AG04449 (cell line): ENCODE results near the gene FRMPD1.

Experiments used
- CTCF ChIA-PET: fragments of 350-600 bp; formaldehyde crosslinking; extraction: SDS; loops from one replicate; lab custom pipeline; 2021; ENCODE audit warnings: antibody characterized with exemption; lab: Yijun Ruan, JAX
- POLR2A ChIA-PET: fragments of 400-600, 350-600 bp; formaldehyde crosslinking; extraction: SDS; loops from one replicate; lab custom pipeline; 2020; ENCODE audit warnings: antibody characterized with exemption, inconsistent platforms; lab: Yijun Ruan, JAX
- DNase-seq: peaks from one replicate; pipeline ENCODE4 v3.0.0-alpha.2; 2010; ENCODE audit warnings: low read depth, low spot score
- H3K4me3 ChIP-seq: 2 replicates; pipeline ENCODE4 v1.5.1; 2011; ENCODE audit warnings: low read depth, mild to moderate bottlenecking, control low read depth, low read length
- CTCF ChIP-seq: IDR thresholded peaks from one replicate; pipeline ENCODE4 v1.5.1; 2011; ENCODE audit warnings: mild to moderate bottlenecking, moderate library complexity, low read length, control low read depth, inconsistent platforms; ENCODE audit not compliant: insufficient read depth; ENCODE audit errors: missing control alignments

FRMPD1 gene

GRCh38 chr9:37645903-37646506 lies 4.7 kb upstream of the FRMPD1 start:
- no peak for DNase-seq
- no peak for TF ChIP-seq CTCF
- H3K4me3 ChIP-seq: no peak overlapping the region
- CTCF ChIA-PET: interaction anchor here (0.9 to 1.5 kb wide), 2 partner anchors 9 to 20 kb away, joined by 3 read pairs; no protein-coding TSS in a partner anchor
- POLR2A ChIA-PET: no interaction called here

GRCh38 chr9:37650299-37650872 lies 368 bp upstream of the FRMPD1 start:
- DNase-seq: no peak
- POLR2A ChIA-PET: no interaction called here
- CTCF ChIA-PET: interaction anchor here (1.5 kb wide), 1 partner anchor 11 kb away, joined by 5 read pairs; no protein-coding TSS in a partner anchor
- TF ChIP-seq CTCF: no peak
- no peak overlapping the region; the same call in 1 of the 2 replicates for H3K4me3 ChIP-seq

- no peak for TF ChIP-seq CTCF
- CTCF ChIA-PET: interaction anchor here (1.7 kb wide), 1 partner anchor 60 kb away, joined by 3 read pairs; no protein-coding TSS in a partner anchor
- DNase-seq: no peak
- H3K4me3 ChIP-seq: no peak overlapping the region
- POLR2A ChIA-PET: no interaction called here
Observed at GRCh38 chr9:37652261-37652660, 1.5 kb downstream of the FRMPD1 start.

- no peak for TF ChIP-seq CTCF
- ChIA-PET POLR2A (no interaction called here), CTCF (interaction anchor here (1.7 kb wide), 1 partner anchor 62 kb away, joined by 3 read pairs; no protein-coding TSS in a partner anchor)
- DNase-seq: no peak
- H3K4me3 ChIP-seq: no peak overlapping the region
Observed at GRCh38 chr9:37653385-37653784, 2.6 kb downstream of the FRMPD1 start.

- POLR2A ChIA-PET: no interaction called here
- DNase-seq: no peak
- H3K4me3 ChIP-seq: no peak overlapping the region
- CTCF ChIA-PET: interaction anchor here (0.8 to 1.0 kb wide), 2 partner anchors 10 to 24 kb away, joined by 3 read pairs; no protein-coding TSS in a partner anchor
- TF ChIP-seq CTCF: no peak
Observed at GRCh38 chr9:37656936-37657335, 6.2 kb downstream of the FRMPD1 start.

GRCh38 chr9:37660691-37661090 lies 9.9 kb downstream of the FRMPD1 start:
- DNase-seq: no peak
- POLR2A ChIA-PET: no interaction called here
- no peak overlapping the region for H3K4me3 ChIP-seq
- CTCF ChIA-PET: no interaction called here
- TF ChIP-seq CTCF: no peak
